ENCODE measurements around the gene ANAPC7.

The ANAPC7 gene

GRCh38 chr12:110335481-110336045 lies 67.9 kb downstream of the ANAPC7 start:
- no peak overlapping the region for H3K4me3 ChIP-seq
- no peak for DNase-seq (ENCODE audit: low spot score in 2 of 2)
- in situ Hi-C loops (cut with MboI; ENCODE audit: low sequenced_read_pairs), result no loop called here
- no peaks in the 10 kb centered on the region for H3K9me3 ChIP-seq
- H3K36me3 ChIP-seq (replicated peaks), result peaks cover 95% of the 10 kb centered on the region
- no peaks in the 10 kb centered on the region; the same call in 1 of the 2 replicates for H3K27me3 ChIP-seq (ENCODE audit: low read depth)
- H3K4me1 ChIP-seq, result no peaks in the 10 kb centered on the region

- no peaks in the 10 kb centered on the region for H3K4me1 ChIP-seq
- no peaks in the 10 kb centered on the region for H3K9me3 ChIP-seq
- H3K4me3 ChIP-seq, result no peak overlapping the region
- DNase-seq (ENCODE audit: low spot score in 2 of 2), result no peak
- no peaks in the 10 kb centered on the region for H3K27me3 ChIP-seq (ENCODE audit: low read depth)
- H3K36me3 ChIP-seq (replicated peaks), result peaks cover 93% of the 10 kb centered on the region
- in situ Hi-C loops (cut with MboI; ENCODE audit: low sequenced_read_pairs), result no loop called here
Measured at GRCh38 chr12:110333201-110333600, 70.3 kb downstream of the ANAPC7 start.

- Histone ChIP-seq H3K27me3 (ENCODE audit: low read depth) (no peaks in the 10 kb centered on the region), H3K36me3 (replicated peaks) (peaks cover 93% of the 10 kb centered on the region), H3K4me3 (no peak overlapping the region), H3K9me3 (no peaks in the 10 kb centered on the region), H3K4me1 (no peaks in the 10 kb centered on the region)
- no peak for DNase-seq (ENCODE audit: low spot score in 2 of 2)
- in situ Hi-C loops (cut with MboI; ENCODE audit: low sequenced_read_pairs), result no loop called here
Measured at GRCh38 chr12:110330544-110330943, 73.0 kb downstream of the ANAPC7 start.

- Histone ChIP-seq H3K27me3 (ENCODE audit: low read depth) (no peaks in the 10 kb centered on the region), H3K36me3 (replicated peaks) (peaks cover 90% of the 10 kb centered on the region), H3K9me3 (no peaks in the 10 kb centered on the region), H3K4me1 (no peaks in the 10 kb centered on the region), H3K4me3 (no peak overlapping the region)
- in situ Hi-C loops (cut with MboI; ENCODE audit: low sequenced_read_pairs), result no loop called here
- DNase-seq (ENCODE audit: low spot score in 2 of 2), result no peak
Measured at GRCh38 chr12:110330124-110330523, 73.4 kb downstream of the ANAPC7 start.

GRCh38 chr12:110329710-110330109 lies 73.8 kb downstream of the ANAPC7 start:
- no peaks in the 10 kb centered on the region for H3K27me3 ChIP-seq (ENCODE audit: low read depth)
- H3K4me3 ChIP-seq, result no peak overlapping the region
- H3K9me3 ChIP-seq, result no peaks in the 10 kb centered on the region
- DNase-seq (ENCODE audit: low spot score in 2 of 2), result no peak
- H3K4me1 ChIP-seq, result no peaks in the 10 kb centered on the region
- in situ Hi-C loops (cut with MboI; ENCODE audit: low sequenced_read_pairs), result no loop called here
- H3K36me3 ChIP-seq (replicated peaks), result peaks cover 86% of the 10 kb centered on the region
